Stimulated activated naive CD8-positive, alpha-beta T cell treated with anti-CD3 and anti-CD28 coated beads, Interleukin-15, amount 100 ng/mL, for 72 hours (primary cell): ENCODE data around the gene DLGAP1.
A peak's percentile ranks its signal among the peaks of the same experiment; 100 is the strongest.
"Not testable (repeated sequence)": the region's sequence is repeated elsewhere in the genome, so short reads cannot be mapped to it uniquely, and the experiment has no call there.

ENCODE experiments used
- ATAC-seq: fragments of 150-1000 bp; cut with Tn5 transposase; 2 replicates; pipeline ENCODE4 v1.10.0; 2021; ENCODE audit warnings: mild to moderate bottlenecking, moderate library complexity
- DNase-seq, 2 donors: peaks; one replicate each; pipeline ENCODE4 v3.0.0; 2021 to 2022
- H3K27ac Mint-ChIP-seq, 2 donors: one replicate each; pipeline ENCODE4 v1.8.0; 2022; ENCODE audit warnings: mild to moderate bottlenecking in 2 of 2, mixed read lengths in 2 of 2, moderate library complexity in 2 of 2
- H3K27me3 Mint-ChIP-seq: one replicate; pipeline ENCODE4 v1.8.0; 2022; ENCODE audit warnings: mixed read lengths
- H3K4me1 Mint-ChIP-seq: one replicate; pipeline ENCODE4 v1.8.0; 2022; ENCODE audit warnings: mild to moderate bottlenecking, mixed read lengths
- H3K4me3 Mint-ChIP-seq, 2 donors: one replicate each; pipeline ENCODE4 v1.8.0; 2022; ENCODE audit warnings: mild to moderate bottlenecking in 2 of 2, mixed read lengths in 2 of 2, moderate library complexity in 1 of 2
- H3K9me3 Mint-ChIP-seq, 2 donors: one replicate each; pipeline ENCODE4 v1.8.0; 2022; ENCODE audit warnings: mixed read lengths in 2 of 2

Gene DLGAP1

GRCh38 chr18:3593904-3594759 lies 861.0 kb downstream of the DLGAP1 start:
- peaks cover 61% of the 10 kb centered on the region for H3K4me1 Mint-ChIP-seq
- H3K4me3 Mint-ChIP-seq = peak overlapping the region; percentile 93 to 95
- ATAC-seq (peak; percentile 91), DNase-seq (peak; percentile 89 to 93)
- peak overlapping the region; percentile 98 to 99 for H3K27ac Mint-ChIP-seq
- no peaks in the 10 kb centered on the region for H3K9me3 Mint-ChIP-seq
- no peaks in the 10 kb centered on the region for H3K27me3 Mint-ChIP-seq

- Mint-ChIP-seq H3K4me3 (peak overlapping the region; percentile 93 to 95), H3K9me3 (no peaks in the 10 kb centered on the region), H3K27ac (peak overlapping the region; percentile 98 to 99), H3K4me1 (peaks cover 56% of the 10 kb centered on the region), H3K27me3 (no peaks in the 10 kb centered on the region)
- DNase-seq = no peak
- ATAC-seq = peak; percentile 4
Observed at GRCh38 chr18:3593381-3593903, 861.7 kb downstream of the DLGAP1 start.

DNA sequence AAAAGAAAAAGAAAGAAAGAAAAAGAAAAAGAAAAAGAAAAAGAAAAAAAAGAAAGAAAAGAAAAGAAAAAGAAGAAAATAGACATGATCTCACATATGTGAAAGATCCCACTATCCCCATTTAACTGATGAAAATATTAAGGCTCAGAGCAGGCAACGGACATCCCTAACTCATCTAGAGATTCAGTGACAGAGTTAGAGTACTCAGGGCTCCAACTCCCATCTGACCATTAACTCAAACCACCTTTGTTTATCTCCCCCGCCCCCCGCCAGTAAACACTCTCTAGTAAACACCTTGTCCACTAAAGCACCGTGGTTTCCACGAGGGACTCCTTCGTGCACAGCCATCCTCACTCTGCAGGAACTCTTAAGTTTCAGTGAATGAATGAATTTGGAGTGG lies 862.2 kb downstream of the DLGAP1 start:
- no peak for DNase-seq
- ATAC-seq = no peak
- peak overlapping the region; percentile 98 to 99 for H3K27ac Mint-ChIP-seq
- H3K4me3 Mint-ChIP-seq = peak overlapping the region; percentile 93 to 95
- no peaks in the 10 kb centered on the region for H3K27me3 Mint-ChIP-seq
- peaks cover 54% of the 10 kb centered on the region for H3K4me1 Mint-ChIP-seq
- no peaks in the 10 kb centered on the region for H3K9me3 Mint-ChIP-seq

DNA sequence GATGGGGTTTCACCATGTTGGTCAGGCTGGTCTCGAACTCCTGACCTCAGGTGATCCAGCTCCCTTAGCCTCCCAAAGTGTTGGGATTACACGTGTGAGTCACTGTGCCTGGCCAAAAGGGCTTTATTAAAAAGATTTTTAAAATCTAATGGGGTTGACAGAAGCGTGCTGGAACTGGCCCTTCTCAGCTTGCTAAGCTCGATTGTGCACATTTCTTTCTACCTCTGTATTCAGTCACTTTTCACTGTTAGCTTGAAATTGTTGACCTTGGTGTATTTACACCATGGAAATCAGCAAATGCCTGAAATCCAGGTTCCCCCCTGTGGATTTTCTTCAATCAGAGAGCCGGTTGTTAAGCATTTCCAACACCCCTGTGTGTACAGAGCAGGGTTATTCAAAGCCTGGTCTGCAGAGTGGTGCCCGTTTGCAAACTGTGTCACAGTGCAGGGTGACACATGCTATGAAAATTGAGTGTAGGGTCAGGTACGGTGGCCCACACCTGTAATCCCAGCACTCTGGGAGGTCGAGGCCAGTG lies 864.9 kb downstream of the DLGAP1 start:
- H3K9me3 Mint-ChIP-seq = no peaks in the 10 kb centered on the region
- no peak overlapping the region for H3K4me3 Mint-ChIP-seq
- no peaks in the 10 kb centered on the region for H3K27me3 Mint-ChIP-seq
- no peak overlapping the region for H3K27ac Mint-ChIP-seq
- H3K4me1 Mint-ChIP-seq = peaks cover 54% of the 10 kb centered on the region
- ATAC-seq (no peak), DNase-seq (no peak)

DNA sequence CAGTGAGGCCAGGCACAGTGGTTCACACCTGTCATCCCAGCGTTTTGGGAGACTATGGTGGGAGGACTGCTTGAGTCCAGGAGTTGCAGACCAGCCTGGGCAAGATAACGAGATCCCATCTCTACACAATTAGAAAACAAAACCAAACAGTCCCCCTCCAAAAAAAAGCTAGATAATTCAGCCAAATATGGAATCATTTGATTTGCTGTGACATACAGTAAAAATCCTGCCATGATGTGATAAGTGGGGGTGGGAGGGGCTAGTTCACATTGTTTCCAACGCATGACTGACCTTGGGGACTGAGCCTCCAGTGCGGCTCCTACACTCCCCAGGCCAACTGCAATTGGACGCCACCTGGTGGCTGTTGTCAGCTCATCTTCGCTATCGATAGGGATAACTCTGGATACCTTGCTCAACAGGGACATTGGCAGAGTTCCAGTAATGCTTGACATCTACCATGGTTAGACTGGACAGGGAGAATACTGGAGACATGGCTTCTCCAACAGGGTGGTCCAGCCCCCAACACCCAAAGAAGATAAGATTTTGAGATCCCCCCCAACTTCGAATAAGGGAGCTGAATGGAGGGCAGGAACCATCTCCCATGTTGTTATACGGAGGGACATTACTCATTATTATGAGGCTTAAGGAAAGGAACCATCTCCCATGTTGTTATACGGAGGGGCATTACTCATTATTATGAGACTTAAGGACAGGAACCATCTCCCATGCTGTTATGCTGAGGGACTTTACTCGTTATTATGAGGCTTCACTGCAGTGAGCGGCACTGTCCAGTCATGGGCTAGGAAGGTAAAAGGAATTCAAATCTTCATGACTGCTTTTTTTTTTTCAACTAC lies 869.2 kb downstream of the DLGAP1 start:
- Mint-ChIP-seq H3K4me3 (peak overlapping the region; percentile 7 to 25), H3K27ac (no peak overlapping the region), H3K27me3 (no peaks in the 10 kb centered on the region), H3K9me3 (no peaks in the 10 kb centered on the region), H3K4me1 (peaks cover 43% of the 10 kb centered on the region)
- DNase-seq (peak; percentile 60 to 75), ATAC-seq (peak; percentile 78)

GRCh38 chr18:3584897-3585460 lies 870.1 kb downstream of the DLGAP1 start:
- no peak overlapping the region for H3K4me3 Mint-ChIP-seq
- no peak for DNase-seq
- no peak overlapping the region for H3K27ac Mint-ChIP-seq
- no peaks in the 10 kb centered on the region for H3K27me3 Mint-ChIP-seq
- H3K9me3 Mint-ChIP-seq = no peaks in the 10 kb centered on the region
- peaks cover 43% of the 10 kb centered on the region for H3K4me1 Mint-ChIP-seq
- no peak for ATAC-seq

- H3K4me3 Mint-ChIP-seq = no peak overlapping the region
Observed at GRCh38 chr18:3584266-3584861, 870.7 kb downstream of the DLGAP1 start.

DNA sequence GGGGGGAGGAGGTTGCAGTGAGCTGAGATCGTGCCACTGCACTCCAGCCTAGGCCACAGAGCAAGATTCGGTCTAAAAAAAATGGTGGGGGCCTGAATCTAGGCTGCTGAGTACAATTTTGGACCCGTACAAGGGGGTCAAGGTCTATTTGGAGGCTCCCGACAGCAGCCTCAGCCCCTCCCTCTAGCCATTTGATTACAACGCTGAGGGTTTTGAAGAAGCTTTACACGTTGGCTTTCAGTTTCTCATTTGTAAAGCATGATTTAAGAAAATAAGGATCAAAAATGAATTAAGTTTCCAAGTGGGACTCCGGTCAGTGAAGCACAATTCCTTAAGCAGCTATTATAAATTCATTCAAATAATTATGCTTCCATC lies 871.2 kb downstream of the DLGAP1 start:
- no peak overlapping the region for H3K4me3 Mint-ChIP-seq
- no peaks in the 10 kb centered on the region for H3K27me3 Mint-ChIP-seq
- ATAC-seq = no peak
- no peak overlapping the region for H3K27ac Mint-ChIP-seq
- H3K9me3 Mint-ChIP-seq = no peaks in the 10 kb centered on the region
- peaks cover 43% of the 10 kb centered on the region for H3K4me1 Mint-ChIP-seq
- no peak for DNase-seq

More at GRCh38 chr18:3584266-3584861, 870.7 kb downstream of the DLGAP1 start:
- DNase-seq (no peak), ATAC-seq (no peak)
- no peak overlapping the region for H3K27ac Mint-ChIP-seq
- H3K27me3 Mint-ChIP-seq = no peaks in the 10 kb centered on the region
- H3K4me1 Mint-ChIP-seq = peaks cover 43% of the 10 kb centered on the region
- no peaks in the 10 kb centered on the region for H3K9me3 Mint-ChIP-seq

GRCh38 chr18:3583106-3583872 lies 871.8 kb downstream of the DLGAP1 start:
- not testable (repeated sequence) for ATAC-seq, H3K9me3 Mint-ChIP-seq, H3K4me3 Mint-ChIP-seq, H3K27me3 Mint-ChIP-seq, DNase-seq
- Mint-ChIP-seq H3K4me1 (peaks cover 43% of the 10 kb centered on the region), H3K27ac (peak overlapping the region in 1 of 2 donors; percentile 87)

DNA sequence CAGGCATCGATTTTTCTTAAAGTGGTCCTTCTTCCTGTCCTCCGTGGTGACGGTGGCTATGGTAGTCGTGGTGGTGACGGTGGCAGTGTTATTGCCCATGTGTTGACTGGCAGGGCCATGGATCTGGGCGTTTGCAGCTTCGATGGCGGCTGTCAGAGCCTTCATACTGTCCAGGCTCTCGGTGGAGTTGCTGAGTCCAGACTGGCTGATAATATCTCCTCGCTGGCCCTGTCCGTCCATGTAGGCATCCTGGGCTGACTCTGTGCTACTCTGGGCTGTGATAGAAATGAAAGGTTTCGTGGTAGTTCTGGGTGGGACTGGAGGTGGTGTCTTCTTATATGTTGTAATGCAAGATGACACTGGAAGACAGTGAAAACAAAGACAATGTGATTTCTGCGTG lies 873.2 kb downstream of the DLGAP1 start:
- peaks cover 33% of the 10 kb centered on the region for H3K4me1 Mint-ChIP-seq
- H3K27ac Mint-ChIP-seq = peak overlapping the region in 1 of 2 donors; percentile 14
- no peak for DNase-seq
- H3K4me3 Mint-ChIP-seq = no peak overlapping the region
- no peaks in the 10 kb centered on the region for H3K9me3 Mint-ChIP-seq
- no peak for ATAC-seq
- H3K27me3 Mint-ChIP-seq = peaks cover 5% of the 10 kb centered on the region

DNA sequence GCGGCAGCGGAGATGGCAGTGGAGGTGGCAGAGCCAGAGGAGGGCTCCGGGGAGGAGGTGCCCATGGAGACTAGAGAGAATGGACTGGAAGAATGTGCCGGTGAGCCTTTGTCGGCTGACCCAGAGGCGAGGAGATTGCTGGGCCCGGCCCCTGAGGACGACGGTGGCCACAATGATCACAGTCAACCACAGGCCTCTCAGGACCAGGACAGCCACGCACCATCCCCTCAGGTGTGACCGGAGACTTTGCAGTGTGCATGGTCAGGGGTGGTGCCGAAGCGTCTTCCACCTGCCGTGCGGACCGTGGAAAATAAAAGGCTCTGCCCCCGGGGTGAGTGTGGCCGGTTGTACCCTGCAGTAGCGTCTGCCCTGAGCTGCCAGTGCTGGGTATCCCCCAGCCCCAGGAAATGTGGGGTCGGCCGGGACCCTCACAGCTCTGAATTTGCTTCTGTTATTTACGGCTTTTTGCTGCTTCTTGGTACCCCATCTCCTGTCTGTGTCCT lies 874.5 kb downstream of the DLGAP1 start:
- peaks cover 20% of the 10 kb centered on the region for H3K4me1 Mint-ChIP-seq
- not testable (repeated sequence) for H3K27me3 Mint-ChIP-seq, H3K4me3 Mint-ChIP-seq, H3K27ac Mint-ChIP-seq, ATAC-seq, DNase-seq, H3K9me3 Mint-ChIP-seq

- Mint-ChIP-seq H3K9me3 (no peaks in the 10 kb centered on the region), H3K4me3 (no peak overlapping the region), H3K27ac (no peak overlapping the region), H3K27me3 (peaks cover 5% of the 10 kb centered on the region), H3K4me1 (peaks cover 11% of the 10 kb centered on the region)
- ATAC-seq (no peak), DNase-seq (no peak)
Observed at GRCh38 chr18:3579701-3580100, 875.4 kb downstream of the DLGAP1 start.

DNA sequence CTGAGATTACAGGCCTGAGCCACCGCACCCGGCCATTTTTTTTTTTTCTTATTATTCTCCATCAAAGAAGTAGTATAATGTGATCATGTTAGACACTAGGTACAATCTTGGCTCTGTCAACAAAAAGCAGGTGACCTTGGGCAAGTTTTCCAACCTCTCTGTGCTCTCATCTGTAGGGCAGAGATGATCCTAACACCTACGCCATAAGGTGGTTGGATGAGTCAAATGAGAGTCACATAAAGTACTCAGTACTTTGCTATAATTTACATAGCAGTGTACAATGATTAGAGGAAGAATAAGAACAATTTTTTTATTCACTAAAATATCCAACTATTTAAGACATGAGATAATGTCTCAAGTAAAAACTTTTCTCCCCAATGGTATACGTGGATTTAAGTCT lies 876.5 kb downstream of the DLGAP1 start:
- no peak for DNase-seq
- peaks cover 7% of the 10 kb centered on the region for H3K4me1 Mint-ChIP-seq
- ATAC-seq = peak; percentile 87
- no peaks in the 10 kb centered on the region for H3K9me3 Mint-ChIP-seq
- H3K27me3 Mint-ChIP-seq = peaks cover 5% of the 10 kb centered on the region
- H3K4me3 Mint-ChIP-seq = no peak overlapping the region
- H3K27ac Mint-ChIP-seq = no peak overlapping the region

DNA sequence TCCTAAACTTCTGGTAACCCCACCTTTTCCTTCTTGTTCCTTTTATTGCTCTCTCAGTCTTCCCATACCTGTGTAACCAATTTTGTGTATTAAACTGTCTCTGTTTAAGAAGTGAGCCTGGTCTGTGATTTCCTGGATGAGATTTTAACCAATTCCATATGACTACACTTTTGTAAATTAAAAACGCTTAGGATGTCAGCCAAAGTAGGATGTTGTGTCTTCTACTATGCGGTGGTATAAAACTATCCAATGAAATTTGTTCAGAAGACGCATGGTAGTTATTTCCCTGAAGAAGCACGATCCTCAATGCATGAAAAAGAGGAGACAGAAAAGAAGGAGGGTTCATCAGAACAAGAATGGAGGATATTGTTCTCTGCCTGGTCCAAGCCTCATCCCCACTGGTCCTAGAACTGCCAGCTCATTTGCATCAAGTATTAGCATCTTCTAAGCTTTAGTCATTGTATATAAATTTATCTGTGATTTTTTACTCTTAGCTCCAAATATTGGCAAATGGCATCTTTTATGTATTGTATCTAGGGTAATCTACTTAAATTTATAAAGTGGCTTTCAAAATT lies 877.7 kb downstream of the DLGAP1 start:
- no peak overlapping the region for H3K27ac Mint-ChIP-seq
- H3K4me1 Mint-ChIP-seq = no peaks in the 10 kb centered on the region
- DNase-seq (no peak), ATAC-seq (no peak)
- H3K27me3 Mint-ChIP-seq = peaks cover 5% of the 10 kb centered on the region
- no peaks in the 10 kb centered on the region for H3K9me3 Mint-ChIP-seq
- no peak overlapping the region for H3K4me3 Mint-ChIP-seq
